Osteocyte (in vitro differentiated cells): ENCODE measurements around the gene LAPTM4A. TPM values are rescaled to one million over a fixed set of nuclear protein-coding genes. Genes with fewer than 3 reads are reported as not detected.

ENCODE experiments used
- DNase-seq: peaks from one replicate; pipeline ENCODE4 v3.0.0; 2021; ENCODE audit warnings: mixed read lengths; ENCODE audit not compliant: unreplicated experiment; ENCODE audit errors: extremely low spot score
- H3K27ac Mint-ChIP-seq: one replicate; pipeline ENCODE4 v1.8.0; 2021; ENCODE audit warnings: mild to moderate bottlenecking, mixed read lengths; ENCODE audit not compliant: unreplicated experiment
- H3K27me3 Mint-ChIP-seq: one replicate; pipeline ENCODE4 v1.8.0; 2021; ENCODE audit warnings: mixed read lengths; ENCODE audit not compliant: unreplicated experiment
- H3K36me3 Mint-ChIP-seq: one replicate; pipeline ENCODE4 v1.8.0; 2021; ENCODE audit warnings: mixed read lengths; ENCODE audit not compliant: unreplicated experiment
- H3K4me1 Mint-ChIP-seq: one replicate; pipeline ENCODE4 v1.8.0; 2021; ENCODE audit warnings: mixed read lengths; ENCODE audit not compliant: unreplicated experiment
- H3K4me3 Mint-ChIP-seq: one replicate; pipeline ENCODE4 v1.8.0; 2021; ENCODE audit warnings: mild to moderate bottlenecking, moderate library complexity, mixed read lengths; ENCODE audit not compliant: unreplicated experiment
- H3K9me3 Mint-ChIP-seq: one replicate; pipeline ENCODE4 v1.8.0; 2021; ENCODE audit warnings: mixed read lengths; ENCODE audit not compliant: unreplicated experiment
- total RNA-seq: library from RNA; stranded (reverse); gene quantifications from 2 replicates; pipeline ENCODE4 v1.2.1, GENCODE V29; 2021
- TF ChIP-seq, protein P1 (sequence below): fragments of 200-600 bp; sonication (generic); IDR thresholded peaks from 2 replicates; pipeline ENCODE4 v1.5.0; 2021; ENCODE audit warnings: antibody characterized with exemption, mild to moderate bottlenecking, moderate library complexity

The LAPTM4A gene
- total RNA-seq, 1 donor from 2014 or later = 560 TPM

DNA sequence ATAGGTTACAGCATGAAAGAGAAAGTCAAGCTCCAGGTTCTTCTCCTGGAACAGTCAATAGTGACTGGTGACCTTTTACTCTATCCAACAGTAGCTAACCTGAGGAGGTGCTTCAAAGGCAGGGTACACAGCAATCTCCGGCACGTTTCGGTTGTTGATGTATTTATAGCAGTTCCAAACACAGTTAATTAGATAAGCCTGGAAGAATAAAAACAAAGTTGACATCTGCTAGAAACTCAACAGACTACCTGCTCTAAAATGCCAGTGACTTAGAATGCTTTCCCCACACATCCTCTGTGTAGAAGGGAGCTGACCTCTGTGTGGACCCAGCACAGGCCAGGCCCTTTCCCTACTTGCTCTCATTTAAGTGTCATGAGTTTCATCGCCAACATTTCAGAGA is 17.2 kb downstream of the LAPTM4A start:
- H3K4me1 Mint-ChIP-seq = peaks cover 20% of the 10 kb centered on the region
- TF ChIP-seq, protein P1, sequence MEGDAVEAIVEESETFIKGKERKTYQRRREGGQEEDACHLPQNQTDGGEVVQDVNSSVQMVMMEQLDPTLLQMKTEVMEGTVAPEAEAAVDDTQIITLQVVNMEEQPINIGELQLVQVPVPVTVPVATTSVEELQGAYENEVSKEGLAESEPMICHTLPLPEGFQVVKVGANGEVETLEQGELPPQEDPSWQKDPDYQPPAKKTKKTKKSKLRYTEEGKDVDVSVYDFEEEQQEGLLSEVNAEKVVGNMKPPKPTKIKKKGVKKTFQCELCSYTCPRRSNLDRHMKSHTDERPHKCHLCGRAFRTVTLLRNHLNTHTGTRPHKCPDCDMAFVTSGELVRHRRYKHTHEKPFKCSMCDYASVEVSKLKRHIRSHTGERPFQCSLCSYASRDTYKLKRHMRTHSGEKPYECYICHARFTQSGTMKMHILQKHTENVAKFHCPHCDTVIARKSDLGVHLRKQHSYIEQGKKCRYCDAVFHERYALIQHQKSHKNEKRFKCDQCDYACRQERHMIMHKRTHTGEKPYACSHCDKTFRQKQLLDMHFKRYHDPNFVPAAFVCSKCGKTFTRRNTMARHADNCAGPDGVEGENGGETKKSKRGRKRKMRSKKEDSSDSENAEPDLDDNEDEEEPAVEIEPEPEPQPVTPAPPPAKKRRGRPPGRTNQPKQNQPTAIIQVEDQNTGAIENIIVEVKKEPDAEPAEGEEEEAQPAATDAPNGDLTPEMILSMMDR = no peak
- no peak overlapping the region for H3K4me3 Mint-ChIP-seq
- no peaks in the 10 kb centered on the region for H3K27me3 Mint-ChIP-seq
- DNase-seq = no peak
- peaks cover 15% of the 10 kb centered on the region for H3K9me3 Mint-ChIP-seq
- peaks cover 88% of the 10 kb centered on the region for H3K36me3 Mint-ChIP-seq
- H3K27ac Mint-ChIP-seq = peak overlapping the region; percentile 8

DNA sequence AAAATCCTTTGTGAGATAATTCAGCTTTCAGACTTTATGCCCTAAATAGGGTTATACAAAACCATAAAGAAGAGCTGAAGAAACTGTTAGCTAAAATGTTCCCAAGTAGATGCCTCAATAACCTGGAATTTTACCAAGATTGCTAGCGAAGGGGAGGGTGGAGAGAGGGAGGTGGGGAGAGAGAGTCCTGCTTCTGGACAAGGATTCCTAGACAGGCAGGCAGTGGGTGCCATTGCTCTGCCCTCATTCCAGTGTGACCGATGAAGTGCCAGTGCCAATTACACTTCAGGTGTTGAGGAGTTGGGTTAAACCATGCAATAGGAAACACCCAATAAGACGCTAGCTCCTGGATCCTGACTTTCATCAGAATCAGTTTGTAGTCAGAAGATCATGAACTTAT is 18.1 kb downstream of the LAPTM4A start:
- H3K4me3 Mint-ChIP-seq = no peak overlapping the region
- H3K9me3 Mint-ChIP-seq = peaks cover 15% of the 10 kb centered on the region
- H3K36me3 Mint-ChIP-seq = peaks cover 93% of the 10 kb centered on the region
- peaks cover 20% of the 10 kb centered on the region for H3K4me1 Mint-ChIP-seq
- H3K27me3 Mint-ChIP-seq = no peaks in the 10 kb centered on the region
- DNase-seq = no peak
- no peak overlapping the region for H3K27ac Mint-ChIP-seq
- TF ChIP-seq, protein P1 = no peak

DNA sequence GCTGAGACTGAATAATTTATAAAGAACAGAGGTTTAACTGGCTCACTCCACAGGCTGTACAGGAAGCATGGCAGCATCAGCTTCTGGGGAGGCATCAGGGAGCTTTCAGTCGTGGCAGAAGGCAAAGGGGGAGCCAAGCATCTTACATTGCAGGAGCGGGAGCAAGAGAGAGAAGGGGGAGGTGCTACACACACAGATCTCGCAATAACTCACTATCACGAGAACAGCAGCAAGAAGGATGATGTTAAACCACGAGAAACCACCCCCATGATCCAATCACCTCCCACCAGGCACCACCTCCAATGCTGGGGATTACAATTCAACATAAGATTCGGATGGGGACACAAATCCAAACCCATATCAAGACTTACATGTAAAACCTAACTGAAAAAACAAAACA is 21.2 kb downstream of the LAPTM4A start:
- no peak overlapping the region for H3K4me3 Mint-ChIP-seq
- TF ChIP-seq, protein P1 = no peak
- peaks cover 78% of the 10 kb centered on the region for H3K36me3 Mint-ChIP-seq
- H3K9me3 Mint-ChIP-seq = peaks cover 15% of the 10 kb centered on the region
- H3K27ac Mint-ChIP-seq = no peak overlapping the region
- no peaks in the 10 kb centered on the region for H3K4me1 Mint-ChIP-seq
- no peaks in the 10 kb centered on the region for H3K27me3 Mint-ChIP-seq
- no peak for DNase-seq

DNA sequence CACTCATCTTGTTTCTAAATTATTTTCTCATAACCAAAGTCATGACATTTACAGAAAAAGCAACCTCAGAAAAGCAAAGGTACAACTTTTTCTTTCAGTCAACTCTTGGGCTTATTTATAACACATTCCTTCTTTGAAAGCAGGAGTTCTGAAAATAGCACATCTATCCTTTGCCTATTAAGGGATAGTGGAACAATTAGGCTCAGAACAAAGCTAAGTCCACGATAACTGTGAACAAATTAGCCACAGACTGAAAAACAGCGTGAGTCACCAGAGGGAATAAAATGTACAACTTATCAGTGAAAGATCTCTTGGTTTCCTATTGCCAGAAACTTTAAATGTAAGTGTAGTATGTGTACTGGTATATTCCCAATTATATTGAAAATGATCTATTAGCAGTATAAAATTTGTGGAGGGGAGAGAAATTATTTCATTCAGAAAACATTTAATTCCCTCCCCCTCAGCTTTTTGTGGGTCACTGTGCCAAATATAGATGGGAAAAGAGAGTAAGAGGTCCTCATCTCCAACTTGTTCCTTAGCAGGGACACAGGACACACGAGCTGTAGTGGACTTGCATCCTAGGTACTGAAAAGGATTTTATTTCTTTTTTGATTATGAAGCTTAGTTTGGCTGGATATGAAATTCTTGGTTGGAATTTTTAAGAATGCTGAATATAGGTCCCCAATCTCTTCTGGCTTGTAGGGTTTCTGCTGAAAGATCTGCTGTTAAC is 23.6 kb downstream of the LAPTM4A start:
- TF ChIP-seq, protein P1 = no peak
- no peak for DNase-seq
- Mint-ChIP-seq H3K4me1 (no peaks in the 10 kb centered on the region), H3K27me3 (no peaks in the 10 kb centered on the region), H3K9me3 (peaks cover 24% of the 10 kb centered on the region), H3K27ac (no peak overlapping the region), H3K36me3 (peaks cover 78% of the 10 kb centered on the region), H3K4me3 (no peak overlapping the region)

DNA sequence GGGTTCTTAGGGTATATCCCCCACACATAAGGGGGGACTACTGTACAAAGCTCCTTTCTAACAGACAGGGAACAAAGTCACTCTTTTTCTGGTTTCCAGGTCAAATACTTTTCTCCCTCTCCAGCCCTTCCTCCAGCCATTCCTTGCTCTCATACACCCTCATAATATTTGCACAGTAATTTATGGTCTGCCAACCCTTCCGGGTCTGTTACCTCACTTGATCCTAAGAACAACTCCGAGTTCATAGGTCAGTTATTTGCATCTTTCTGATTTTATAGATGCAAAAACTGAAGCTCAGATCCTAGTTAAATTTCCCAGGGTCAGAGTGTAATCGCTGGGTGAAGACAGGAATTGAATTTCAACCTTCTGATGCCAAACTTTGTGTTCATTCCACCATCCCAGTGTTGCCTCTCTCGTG is 24.2 kb downstream of the LAPTM4A start:
- H3K36me3 Mint-ChIP-seq = peaks cover 74% of the 10 kb centered on the region

More for the DNA sequence above, 24.2 kb downstream of the LAPTM4A start:
- Mint-ChIP-seq H3K27me3 (no peaks in the 10 kb centered on the region), H3K9me3 (peaks cover 26% of the 10 kb centered on the region), H3K27ac (no peak overlapping the region), H3K4me1 (no peaks in the 10 kb centered on the region), H3K4me3 (no peak overlapping the region)
- TF ChIP-seq, protein P1 = no peak
- DNase-seq = no peak
